Embryonic facial prominence (tissue), 1 donor: ENCODE data around the gene THAP5.

Experiments used
- DNase-seq: peaks from one replicate; pipeline ENCODE4 v3.0.0-alpha.2; 2016; ENCODE audit errors: extremely low spot score

Gene THAP5

GRCh38 chr7:108535257-108535656, 34.2 kb downstream of the THAP5 start:
- no peak for DNase-seq

DNA sequence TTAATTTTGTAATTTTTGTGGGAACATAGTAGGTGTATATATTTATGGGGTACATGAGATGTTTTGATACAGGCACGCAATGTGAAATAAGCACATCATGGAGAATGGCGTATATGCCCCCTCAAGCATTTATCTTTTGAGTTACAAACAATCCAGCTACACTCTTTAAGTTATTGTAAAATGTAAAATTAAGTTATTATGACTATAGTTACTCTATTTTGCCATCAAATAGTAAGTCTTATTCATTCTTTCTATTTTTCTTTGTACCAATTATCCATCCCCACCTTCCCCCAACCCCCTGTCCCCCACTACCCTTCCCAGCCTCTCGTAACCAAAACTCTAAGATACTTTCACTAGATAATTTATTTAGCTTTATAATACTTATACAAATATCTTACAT, 35.8 kb downstream of the THAP5 start:
- no peak for DNase-seq

DNA sequence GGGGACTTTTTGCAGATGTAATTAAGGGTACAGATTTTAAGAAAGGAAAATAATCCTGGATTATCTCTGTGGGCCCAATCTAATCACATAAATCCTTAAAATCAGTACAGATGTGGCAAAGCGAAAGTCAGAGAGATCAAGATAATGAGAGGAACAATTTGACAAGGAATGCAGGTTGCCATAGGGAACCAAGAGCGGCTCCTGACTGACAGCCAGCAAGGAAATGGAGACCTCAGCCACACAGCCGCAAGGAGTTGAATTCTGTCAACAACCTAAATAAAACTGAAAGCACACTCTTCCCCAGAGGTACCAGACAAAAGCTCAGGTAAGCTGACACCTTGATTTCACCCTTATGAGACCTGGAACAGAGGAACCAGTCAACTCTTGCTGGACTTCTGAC, 40.2 kb downstream of the THAP5 start:
- no peak for DNase-seq

DNA sequence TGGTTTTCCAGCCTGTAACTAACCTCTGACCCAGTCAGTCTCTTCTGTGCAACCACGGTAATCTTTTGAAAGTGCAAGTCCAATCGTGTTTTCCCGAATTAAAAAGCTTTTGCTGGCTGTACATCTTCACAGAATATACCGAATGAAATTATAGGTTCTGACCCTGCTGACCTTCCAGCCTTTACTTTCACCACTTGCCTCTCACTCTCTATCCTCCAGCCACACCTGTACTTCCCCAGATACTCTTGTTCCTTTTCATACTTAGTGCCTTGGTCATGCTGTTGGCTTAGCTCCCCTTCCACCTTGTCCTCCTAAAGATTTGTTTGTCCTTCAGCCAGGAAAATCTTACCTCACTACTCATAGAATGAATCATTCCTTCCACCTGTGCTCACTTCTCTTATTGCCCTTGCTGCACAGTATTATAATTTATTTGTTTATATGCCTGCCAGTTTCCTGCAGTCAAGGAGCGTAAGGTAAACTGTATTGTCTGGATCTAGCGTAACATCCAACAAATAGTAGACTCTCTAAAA, 41.3 kb downstream of the THAP5 start:
- no peak for DNase-seq

- no peak for DNase-seq
These were observed 42.8 kb downstream of the THAP5 start for GRCh38 chr7:108526768-108527017.

GRCh38 chr7:108525985-108526767, 43.3 kb downstream of the THAP5 start, which contains the start of gene PNPLA8:
TSS of gene PNPLA8 (minus strand) at chr7:108526135. CDS start at chr7:108515491, 10,644 bp downstream.
- DNase-seq = peak; percentile 99

DNA sequence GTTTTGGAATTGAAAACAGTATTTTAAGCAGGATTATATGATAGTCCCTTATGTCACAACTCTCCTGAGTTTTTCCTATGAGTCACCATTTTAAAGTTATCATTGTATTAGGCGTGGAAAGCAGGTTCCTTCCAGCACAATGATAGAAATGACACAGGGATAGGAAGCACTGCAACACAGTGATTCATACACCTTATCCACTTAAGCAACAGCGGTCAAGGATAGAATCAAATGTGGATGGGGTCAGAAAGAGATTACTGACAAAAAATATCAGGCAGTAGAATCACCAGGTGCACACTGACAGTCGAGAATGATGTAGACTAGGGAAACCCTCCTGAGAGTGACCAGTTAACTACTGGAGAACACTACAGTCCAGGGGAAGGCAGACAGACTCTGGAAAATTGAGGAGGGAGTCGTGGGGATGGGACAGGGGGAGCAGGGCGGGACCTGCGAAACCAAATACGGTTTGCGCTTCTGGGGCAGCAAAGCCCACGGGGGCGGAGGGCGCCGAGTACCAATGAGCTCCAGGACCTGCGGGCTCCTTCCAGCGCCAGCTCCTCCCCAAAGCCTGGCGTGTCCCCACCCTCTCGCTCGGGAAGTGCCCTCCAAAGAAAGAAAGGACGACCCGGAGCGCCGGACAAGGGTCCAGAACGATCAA, 44.0 kb downstream of the THAP5 start:
- DNase-seq = peak; percentile 55

DNA sequence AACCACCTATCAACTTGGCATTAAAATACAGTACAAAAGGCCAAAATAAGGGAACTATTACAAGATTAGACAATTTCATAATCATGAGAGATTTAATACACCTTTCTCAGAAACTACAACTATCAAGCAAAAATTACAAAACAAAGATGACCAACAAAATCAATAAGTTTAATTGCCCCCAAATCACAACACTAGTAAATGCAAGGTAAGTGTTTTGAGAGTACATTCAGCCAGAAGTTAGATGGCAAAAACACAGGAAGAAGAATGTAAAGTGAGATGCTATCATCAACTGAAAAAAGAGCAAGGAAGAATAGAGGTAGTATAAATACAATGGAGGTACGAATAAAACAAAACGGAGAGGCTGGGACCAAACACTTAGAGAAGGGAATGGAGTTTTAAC, 46.7 kb downstream of the THAP5 start:
- DNase-seq = no peak

- no peak for DNase-seq
These were observed 51.6 kb downstream of the THAP5 start for GRCh38 chr7:108517951-108518350.

GRCh38 chr7:108515630-108516029, 53.9 kb downstream of the THAP5 start:
- no peak for DNase-seq

GRCh38 chr7:108515013-108515412, 54.5 kb downstream of the THAP5 start:
- DNase-seq = no peak
